Body of pancreas (tissue), 4 donors: ENCODE data around the gene CRACDL.

Source experiments
- CTCF ChIP-seq, 7 experiments: fragments of 450-650 bp in 4 of 7; fragments of 200-600 bp in 3 of 7; sonication (generic) in 3 of 7; IDR thresholded peaks; one replicate each; pipeline ENCODE4 v1.5.1; 2016 to 2019; ENCODE audit warnings: antibody characterized with exemption in 7 of 7
- POLR2A ChIP-seq, 3 donors: fragments of 450-650 bp; IDR thresholded peaks; one replicate each; pipeline ENCODE4 v1.6.1; 2016; ENCODE audit warnings: antibody characterized with exemption in 3 of 3, mild to moderate bottlenecking in 2 of 3

- no peak for TF ChIP-seq POLR2A (IDR thresholded peaks at IDR 0.05)
- no peak for TF ChIP-seq CTCF (IDR thresholded peaks at IDR 0.05)
Observed at GRCh38 chr2:98928242-98928641, 7.8 kb downstream of the CRACDL start.
